Fibroblast of lung (primary cell): ENCODE results near the gene WDR26. TPM values are rescaled to one million over a fixed set of nuclear protein-coding genes. Genes with fewer than 3 reads are reported as not detected.

Experiments used
- DNase-seq, 2 donors: peaks; one replicate each; pipeline versions ENCODE4 v3.0.0 to v3.0.0-alpha.2; 2010; ENCODE audit warnings: low read depth in 2 of 2
- H2AFZ ChIP-seq: 2 replicates; pipeline ENCODE4 v1.5.1; 2012; ENCODE audit warnings: low read length, control low read depth, inconsistent platforms
- H3K27ac ChIP-seq: 2 replicates; pipeline ENCODE4 v1.5.1; 2011; ENCODE audit warnings: low read length, control low read depth; ENCODE audit not compliant: insufficient read depth
- H3K27me3 ChIP-seq: 2 replicates; pipeline ENCODE4 v1.5.1; 2011; ENCODE audit warnings: mild to moderate bottlenecking, low read length; ENCODE audit not compliant: control insufficient read depth, insufficient read depth
- H3K36me3 ChIP-seq: 2 replicates; pipeline ENCODE4 v1.5.1; 2011; ENCODE audit warnings: low read length; ENCODE audit not compliant: control insufficient read depth, insufficient read depth
- H3K4me1 ChIP-seq: 2 replicates; pipeline ENCODE4 v1.5.1; 2011; ENCODE audit warnings: low read length; ENCODE audit not compliant: control insufficient read depth, insufficient read depth; ENCODE audit errors: extremely low read depth
- H3K4me2 ChIP-seq: 2 replicates; pipeline ENCODE4 v1.5.1; 2011; ENCODE audit warnings: low read length, control low read depth; ENCODE audit not compliant: insufficient read depth; ENCODE audit errors: extremely low read depth
- H3K4me3 ChIP-seq, 4 experiments: fragments of 200-600 bp in 1 of 4; sonication (generic) in 1 of 4; replicated peaks in 1 of 4; 2 replicates each; pipeline ENCODE4 v1.5.1; 2011 to 2016; ENCODE audit warnings: low read length in 4 of 4, low read depth in 3 of 4, mild to moderate bottlenecking in 3 of 4, control low read depth in 2 of 4, inconsistent platforms in 1 of 4, mixed read lengths in 1 of 4; ENCODE audit not compliant: insufficient read depth in 1 of 4; ENCODE audit errors: control extremely low read depth in 1 of 4
- H3K79me2 ChIP-seq: 2 replicates; pipeline ENCODE4 v1.5.1; 2012; ENCODE audit warnings: mild to moderate bottlenecking, low read length, inconsistent platforms; ENCODE audit not compliant: control insufficient read depth, insufficient read depth
- H3K9ac ChIP-seq: 2 replicates; pipeline ENCODE4 v1.5.1; 2011; ENCODE audit warnings: mild to moderate bottlenecking, low read length, control low read depth; ENCODE audit not compliant: insufficient read depth
- H3K9me3 ChIP-seq: 2 replicates; pipeline ENCODE4 v1.5.1; 2012; ENCODE audit warnings: low read depth, low read length; ENCODE audit not compliant: control insufficient read depth, insufficient read depth
- H4K20me1 ChIP-seq: 2 replicates; pipeline ENCODE4 v1.5.1; 2011; ENCODE audit warnings: low read length; ENCODE audit not compliant: control insufficient read depth, insufficient read depth; ENCODE audit errors: extremely low read depth
- EZH2 ChIP-seq: IDR thresholded peaks from 2 replicates; pipeline ENCODE4 v1.5.1; 2012; ENCODE audit warnings: low read length, control low read depth, mild to moderate bottlenecking; ENCODE audit errors: missing control alignments
- polyA plus RNA-seq, 2 donors: library from polyadenylated mRNA; depleted of rRNA in 1 of 2; stranded (reverse) in 1 of 2; unstranded in 1 of 2; fragments of >200 nt; gene quantifications; 2 replicates each; pipeline ENCODE4 v1.2.1, GENCODE V29; 2011 to 2012; ENCODE audit warnings: missing spikeins in 1 of 2
- total RNA-seq: library from RNA; depleted of rRNA; stranded (reverse); fragments of >200 nt; gene quantifications from 2 replicates; pipeline ENCODE4 v1.2.1, GENCODE V29; 2014
- TF ChIP-seq, protein P1 (sequence below), 2 donors: IDR thresholded peaks in 1 of 2; conservative IDR thresholded peaks in 1 of 2; 1 replicate in 1 of 2; 2 replicates in 1 of 2; pipeline ENCODE4 v1.5.1; 2011 to 2012; ENCODE audit warnings: low read length in 2 of 2, control low read depth in 1 of 2, inconsistent platforms in 1 of 2, low read depth in 1 of 2, mild to moderate bottlenecking in 1 of 2

Gene WDR26
- total and polyA plus RNA-seq, 2 donors (not counting 1 experiment from before 2014, with no cell fraction given), result 70.4 to 83.4 TPM

- H3K79me2 ChIP-seq, result no peaks in the 10 kb centered on the region
- TF ChIP-seq, protein P1, sequence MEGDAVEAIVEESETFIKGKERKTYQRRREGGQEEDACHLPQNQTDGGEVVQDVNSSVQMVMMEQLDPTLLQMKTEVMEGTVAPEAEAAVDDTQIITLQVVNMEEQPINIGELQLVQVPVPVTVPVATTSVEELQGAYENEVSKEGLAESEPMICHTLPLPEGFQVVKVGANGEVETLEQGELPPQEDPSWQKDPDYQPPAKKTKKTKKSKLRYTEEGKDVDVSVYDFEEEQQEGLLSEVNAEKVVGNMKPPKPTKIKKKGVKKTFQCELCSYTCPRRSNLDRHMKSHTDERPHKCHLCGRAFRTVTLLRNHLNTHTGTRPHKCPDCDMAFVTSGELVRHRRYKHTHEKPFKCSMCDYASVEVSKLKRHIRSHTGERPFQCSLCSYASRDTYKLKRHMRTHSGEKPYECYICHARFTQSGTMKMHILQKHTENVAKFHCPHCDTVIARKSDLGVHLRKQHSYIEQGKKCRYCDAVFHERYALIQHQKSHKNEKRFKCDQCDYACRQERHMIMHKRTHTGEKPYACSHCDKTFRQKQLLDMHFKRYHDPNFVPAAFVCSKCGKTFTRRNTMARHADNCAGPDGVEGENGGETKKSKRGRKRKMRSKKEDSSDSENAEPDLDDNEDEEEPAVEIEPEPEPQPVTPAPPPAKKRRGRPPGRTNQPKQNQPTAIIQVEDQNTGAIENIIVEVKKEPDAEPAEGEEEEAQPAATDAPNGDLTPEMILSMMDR (conservative IDR thresholded peaks at IDR 0.05 in 1 of 2, IDR thresholded peaks at IDR 0.05 in 1 of 2; ENCODE audit: low read depth in 1 of 2, low read length in 2 of 2), result no peak
- TF ChIP-seq EZH2, result no peak
- H2AFZ ChIP-seq, result no peak overlapping the region
- no peaks in the 10 kb centered on the region for H3K27me3 ChIP-seq
- H3K27ac ChIP-seq, result no peak overlapping the region
- H3K9me3 ChIP-seq, result no peaks in the 10 kb centered on the region
- no peak overlapping the region for H3K9ac ChIP-seq
- DNase-seq, result no peak
- peaks cover 6% of the 10 kb centered on the region for H3K4me1 ChIP-seq
- H3K36me3 ChIP-seq, result no peaks in the 10 kb centered on the region
- no peak overlapping the region for H3K4me2 ChIP-seq
- H3K4me3 ChIP-seq, result no peak overlapping the region
- H4K20me1 ChIP-seq, result no peaks in the 10 kb centered on the region
Measured at GRCh38 chr1:224454402-224455055, 19.9 kb upstream of the WDR26 start.

DNA sequence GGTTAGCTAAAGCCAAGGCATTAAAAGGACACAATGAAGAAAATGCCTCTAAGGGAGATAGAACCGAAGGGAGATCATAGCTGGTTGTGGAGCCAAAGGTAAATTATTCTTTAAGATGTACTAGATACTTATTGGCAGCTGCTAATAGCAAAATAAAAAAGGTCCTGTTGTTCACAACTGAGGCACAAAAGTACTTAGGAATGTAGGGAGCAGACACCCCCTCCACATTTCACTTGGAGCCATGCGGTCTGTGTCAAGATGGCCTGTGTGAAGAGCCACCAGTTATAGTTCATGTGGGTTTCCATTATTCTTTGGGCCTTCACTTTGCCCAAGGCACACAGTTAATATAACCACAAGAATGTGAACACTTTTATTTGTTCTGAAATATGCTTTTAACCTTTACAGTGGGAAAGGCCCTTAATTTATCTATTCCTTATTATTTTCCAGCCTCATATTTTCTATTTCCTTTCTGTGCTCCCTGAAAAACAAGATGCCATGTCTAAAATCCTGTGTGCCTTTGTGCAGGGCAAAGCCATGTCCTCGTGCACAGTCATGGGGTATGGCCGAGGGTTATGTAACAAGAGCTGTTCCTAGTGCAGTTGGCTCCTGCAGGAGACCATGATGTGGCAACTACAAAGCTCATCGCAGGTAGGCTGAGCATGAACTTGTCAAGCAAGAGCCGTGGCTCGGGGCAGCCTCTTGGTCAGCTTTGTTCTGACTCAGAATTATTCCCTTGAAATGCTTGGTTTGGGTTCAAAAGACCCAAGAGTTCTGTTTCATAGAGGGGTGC lies 16.2 kb upstream of the WDR26 start:
- no peak for DNase-seq
- Histone ChIP-seq H3K27me3 (no peaks in the 10 kb centered on the region), H3K27ac (no peak overlapping the region), H3K9ac (no peak overlapping the region), H2AFZ (no peak overlapping the region), H3K9me3 (no peaks in the 10 kb centered on the region), H3K79me2 (no peaks in the 10 kb centered on the region), H3K4me2 (no peak overlapping the region), H3K4me3 (no peak overlapping the region), H4K20me1 (no peaks in the 10 kb centered on the region), H3K36me3 (no peaks in the 10 kb centered on the region), H3K4me1 (peaks cover 4% of the 10 kb centered on the region)
- TF ChIP-seq EZH2, result no peak
- TF ChIP-seq, protein P1 (conservative IDR thresholded peaks at IDR 0.05 in 1 of 2, IDR thresholded peaks at IDR 0.05 in 1 of 2; ENCODE audit: low read depth in 1 of 2, low read length in 2 of 2), result no peak

DNA sequence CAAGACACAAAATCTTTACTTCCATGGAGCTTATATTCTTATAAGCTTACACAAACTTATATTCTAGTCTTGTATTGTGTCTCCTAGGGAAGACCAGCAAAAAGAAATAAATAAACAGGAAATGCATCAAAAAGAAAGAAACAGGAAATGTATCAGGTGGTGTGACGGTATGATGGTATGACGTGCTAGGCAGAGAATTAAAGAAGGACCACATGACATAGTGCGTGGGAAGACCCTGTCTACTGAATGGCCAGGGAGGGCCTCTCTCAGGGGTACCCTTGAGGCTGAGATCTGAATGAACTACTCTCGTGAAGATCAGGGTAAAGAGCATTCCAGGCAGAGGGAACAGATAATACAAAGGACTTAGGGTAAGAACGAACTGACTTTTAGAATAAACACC lies 15.6 kb upstream of the WDR26 start:
- H3K9ac ChIP-seq, result no peak overlapping the region
- H3K79me2 ChIP-seq, result no peaks in the 10 kb centered on the region
- H2AFZ ChIP-seq, result no peak overlapping the region
- H3K4me1 ChIP-seq, result peaks cover 4% of the 10 kb centered on the region
- H3K36me3 ChIP-seq, result no peaks in the 10 kb centered on the region
- no peaks in the 10 kb centered on the region for H3K27me3 ChIP-seq
- H3K9me3 ChIP-seq, result no peaks in the 10 kb centered on the region
- no peak overlapping the region for H3K4me3 ChIP-seq
- no peaks in the 10 kb centered on the region for H4K20me1 ChIP-seq
- H3K27ac ChIP-seq, result no peak overlapping the region
- DNase-seq, result no peak
- no peak overlapping the region for H3K4me2 ChIP-seq
- TF ChIP-seq, protein P1 (conservative IDR thresholded peaks at IDR 0.05 in 1 of 2, IDR thresholded peaks at IDR 0.05 in 1 of 2; ENCODE audit: low read depth in 1 of 2, low read length in 2 of 2), result no peak
- TF ChIP-seq EZH2, result no peak
